Erythroblast (primary cell): ENCODE results near the gene DIAPH2.

ENCODE experiments used
- GATA1 ChIP-seq: IDR thresholded peaks from 2 replicates; pipeline ENCODE4 v1.6.1; 2011; ENCODE audit warnings: low read depth, mild to moderate bottlenecking, control low read depth, low read length, moderate library complexity
- POLR2A ChIP-seq: IDR thresholded peaks from 2 replicates; pipeline ENCODE4 v1.6.1; 2011; ENCODE audit warnings: mild to moderate bottlenecking, low read length

DNA sequence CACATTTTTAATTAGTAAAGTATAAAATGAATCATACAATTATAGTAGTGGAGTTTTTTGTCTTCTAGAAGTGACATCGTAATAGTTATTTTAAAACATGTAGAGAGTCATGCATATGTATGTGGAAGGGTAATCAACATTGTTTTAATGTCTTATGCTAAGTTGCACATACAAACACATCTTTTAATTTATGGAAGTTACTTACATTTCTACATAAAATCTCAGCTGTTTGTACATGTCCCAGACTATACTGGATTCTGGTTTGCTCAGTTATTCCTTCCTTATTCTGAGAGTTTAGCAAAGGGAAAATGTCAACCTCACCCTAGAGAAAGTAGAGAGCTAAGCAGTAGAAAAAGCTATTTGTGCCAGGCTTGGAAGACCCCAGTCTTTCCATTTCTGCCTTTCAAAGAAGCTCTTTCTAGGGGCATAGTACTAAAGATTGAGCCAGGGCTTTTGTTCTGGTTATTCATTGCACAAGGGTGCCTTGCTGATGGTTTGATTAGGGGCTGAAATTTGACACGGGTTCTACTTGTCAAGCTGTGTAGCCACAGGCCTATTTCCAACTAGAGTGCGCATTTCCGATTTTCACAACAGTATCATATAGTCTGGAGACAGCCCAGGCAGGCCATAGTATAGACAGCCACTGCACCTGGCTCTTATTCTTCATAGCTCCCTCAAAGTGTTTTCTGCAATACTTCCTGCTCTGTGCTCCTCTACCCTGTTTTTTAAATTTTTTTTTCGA is 305.4 kb downstream of the DIAPH2 start:
- TF ChIP-seq POLR2A (no peak), GATA1 (no peak)
